T-helper 9 cell (primary cell): ENCODE results near the gene RALY.

Experiments
- DNase-seq: peaks from one replicate; pipeline ENCODE4 v3.0.0-alpha.2; 2020

The RALY gene

DNA sequence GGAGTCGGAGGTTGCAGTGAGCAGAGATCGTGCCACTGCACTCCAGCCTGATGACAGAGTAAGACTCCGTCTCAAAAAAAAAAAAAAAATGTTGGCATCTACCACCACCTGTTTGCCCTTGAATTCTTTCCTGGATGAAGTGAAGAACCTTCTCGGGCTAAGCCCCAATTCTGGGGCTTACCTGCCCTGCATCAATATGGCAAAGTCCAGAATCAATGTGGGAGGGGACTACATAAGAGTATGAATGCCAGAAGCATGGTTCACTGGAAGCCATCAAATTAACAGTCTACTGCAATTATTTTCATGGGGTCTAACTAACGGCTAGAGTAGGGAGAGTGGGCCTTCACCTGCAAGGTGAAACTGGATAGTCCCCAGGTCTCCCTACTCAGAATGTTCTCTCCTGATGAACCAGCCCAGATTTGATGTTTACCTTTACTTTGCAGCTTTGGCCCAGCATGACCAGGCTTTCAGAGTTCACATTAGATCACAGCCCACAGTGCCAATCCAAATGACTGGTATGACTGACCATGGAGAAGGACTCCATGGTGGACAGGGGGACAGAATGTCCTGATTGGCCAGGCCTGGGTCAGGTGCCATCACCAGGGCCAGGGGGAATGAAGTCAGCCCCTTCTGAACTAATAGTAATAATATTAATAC is 7.0 kb upstream of the RALY start:
- DNase-seq, result no peak

GRCh38 chr20:33990075-33990474 is 3.6 kb upstream of the RALY start:
- DNase-seq, result no peak

GRCh38 chr20:33991502-33991901 is 2.2 kb upstream of the RALY start:
- no peak for DNase-seq

DNA sequence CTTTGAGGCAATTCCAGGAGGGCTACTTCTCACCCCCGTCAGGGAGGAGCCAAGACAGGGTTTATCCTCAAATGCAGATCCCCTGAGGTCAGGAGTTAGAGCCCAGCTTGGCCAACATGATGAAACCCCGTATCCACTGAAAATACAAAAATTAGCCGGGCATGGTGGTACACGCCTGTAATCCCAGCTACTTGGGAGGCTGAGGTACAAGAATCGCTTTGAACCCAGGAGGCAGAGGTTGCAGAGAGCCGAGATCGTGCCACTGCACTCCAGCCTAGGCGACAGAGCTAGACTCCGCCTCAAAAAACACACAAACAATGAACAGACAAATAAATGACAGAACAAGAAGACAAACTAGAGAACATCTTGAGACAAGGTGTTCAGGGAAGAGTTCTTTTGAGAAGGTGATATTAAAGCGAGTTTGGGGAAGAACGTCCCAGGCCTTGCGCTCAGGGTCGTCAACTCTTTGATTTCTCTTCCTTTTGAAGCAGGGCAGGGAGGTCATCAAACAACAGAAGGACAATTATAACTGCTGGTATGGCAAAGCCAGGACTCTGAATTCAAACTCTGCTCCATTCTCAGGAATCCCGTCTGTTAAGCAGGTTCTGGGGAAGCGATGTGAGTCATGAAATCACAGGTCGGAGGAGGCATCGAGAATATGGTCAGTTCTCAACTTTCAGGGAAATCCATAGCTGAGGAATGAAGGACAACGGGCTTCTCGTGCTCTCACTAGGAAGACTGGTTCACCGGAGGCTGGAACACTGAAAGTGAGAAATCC is 1.4 kb upstream of the RALY start:
- DNase-seq, result no peak

DNA sequence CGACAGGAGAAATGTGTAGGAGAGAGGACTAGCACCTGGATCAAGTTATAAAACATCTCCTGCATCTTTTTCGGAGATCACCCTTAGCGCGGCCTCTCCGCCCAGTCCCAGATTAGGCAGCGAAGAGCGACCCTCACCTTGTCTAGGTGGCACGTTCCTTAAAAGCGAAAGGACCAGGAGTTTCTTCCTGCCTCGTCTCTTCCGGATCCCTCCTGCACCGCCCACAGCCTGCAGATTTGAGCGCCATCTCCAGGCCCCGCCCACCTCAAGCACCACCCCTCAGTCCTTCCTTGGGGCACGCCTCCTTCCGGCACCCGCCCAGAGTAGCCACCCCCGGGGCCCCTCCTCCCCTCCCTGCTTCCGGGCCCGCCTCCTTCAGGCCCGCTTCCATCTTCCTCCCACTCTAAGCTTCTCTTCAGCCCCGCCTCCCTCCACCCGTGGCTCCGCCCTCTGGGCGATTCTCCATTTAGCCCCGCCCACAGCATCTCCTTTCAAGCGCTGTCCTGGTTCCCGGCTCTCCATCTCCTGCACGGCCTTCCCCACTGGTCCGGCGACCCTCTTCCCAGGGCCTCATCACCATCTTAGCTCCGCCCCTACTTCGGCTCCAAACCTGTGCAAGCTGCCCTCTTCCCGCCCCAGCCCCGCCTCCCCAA is 662 bp upstream of the RALY start:
- DNase-seq, result peak; percentile 99

GRCh38 chr20:33994222-33994913 is 657 bp downstream of the RALY start:
- DNase-seq, result peak; percentile 69

GRCh38 chr20:33995053-33995831 is 1.5 kb downstream of the RALY start:
- DNase-seq, result no peak

DNA sequence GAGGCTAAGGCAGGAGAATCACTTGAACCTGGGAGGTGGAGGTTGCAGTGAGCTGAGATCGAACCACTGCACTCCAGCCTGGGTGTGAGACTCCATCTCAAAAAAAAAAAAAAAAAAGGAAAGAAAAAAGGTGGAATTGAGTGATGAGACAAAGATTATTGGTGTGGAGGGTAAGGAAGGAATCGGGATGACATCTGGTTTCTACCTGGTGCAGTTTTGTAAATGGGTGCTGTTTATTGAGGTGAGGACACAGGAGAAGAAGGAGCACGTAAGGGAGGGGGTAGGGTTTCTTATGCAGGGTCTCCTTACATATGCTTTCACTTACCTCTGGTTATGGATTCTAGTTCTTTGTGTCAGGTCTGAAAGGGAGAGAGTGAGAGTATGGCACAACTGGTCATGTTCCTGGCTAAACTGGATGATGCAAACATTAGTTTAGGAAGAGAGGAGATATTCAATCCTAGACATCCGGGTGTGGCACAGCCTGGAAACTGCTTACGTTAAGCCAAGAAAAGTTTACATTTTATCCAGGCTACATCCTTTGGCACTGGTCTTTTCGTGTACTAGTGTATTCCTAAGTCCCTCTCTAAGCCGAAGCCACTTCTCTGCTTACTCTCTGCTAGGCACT is 5.4 kb downstream of the RALY start:
- no peak for DNase-seq

DNA sequence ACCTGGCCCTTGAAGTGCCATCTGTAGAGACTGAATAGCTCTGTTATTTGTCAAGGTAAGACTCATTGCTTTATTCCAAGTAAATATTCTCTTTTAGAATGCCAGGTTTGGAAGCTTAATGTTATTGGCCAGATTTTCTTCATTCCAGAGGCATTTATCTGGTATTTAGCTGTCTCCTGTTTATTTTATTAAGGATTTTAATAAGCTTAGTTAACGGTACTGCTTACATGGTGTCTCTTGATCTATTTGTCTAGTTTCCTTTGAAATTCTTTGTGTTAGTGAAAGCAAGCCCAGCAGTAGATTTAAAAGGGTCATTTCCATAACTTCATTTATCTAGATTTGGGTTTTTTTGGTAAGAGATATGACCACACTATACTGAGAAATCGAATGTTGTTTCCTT is 7.7 kb downstream of the RALY start:
- DNase-seq, result no peak

- no peak for DNase-seq
Observed at GRCh38 chr20:34004227-34004626, 10.5 kb downstream of the RALY start.

DNA sequence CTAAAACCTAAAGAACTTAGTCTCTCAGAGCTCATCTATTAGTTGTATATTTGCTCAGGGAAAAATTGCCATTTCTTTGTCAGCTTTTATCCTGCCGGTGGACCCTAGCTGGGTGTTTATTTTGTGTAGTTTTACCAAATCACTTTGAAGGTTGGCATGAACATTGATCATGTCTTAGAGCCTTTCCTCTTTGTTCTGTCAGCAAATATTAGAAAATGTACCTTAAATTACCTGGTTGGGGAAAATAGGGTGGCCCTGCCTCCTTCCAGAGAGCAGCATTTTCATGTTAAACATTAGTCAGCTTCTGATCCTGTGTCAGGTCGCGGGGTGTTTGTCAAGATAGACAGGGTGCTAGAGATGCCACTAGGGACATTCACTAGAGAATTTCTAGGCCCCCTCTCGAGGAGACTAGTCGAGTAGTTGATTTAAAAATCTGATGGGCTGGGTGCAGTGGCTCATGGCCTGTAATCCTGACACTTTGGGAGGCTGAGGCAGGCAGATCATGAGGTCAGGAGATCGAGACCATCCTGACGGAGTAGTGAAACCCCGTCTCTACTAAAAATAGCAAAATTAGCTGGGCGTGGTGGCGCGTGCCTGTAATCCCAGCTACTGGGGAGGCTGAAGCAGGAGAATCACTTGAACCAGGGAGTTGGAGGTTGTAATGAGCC is 11.2 kb downstream of the RALY start:
- no peak for DNase-seq

DNA sequence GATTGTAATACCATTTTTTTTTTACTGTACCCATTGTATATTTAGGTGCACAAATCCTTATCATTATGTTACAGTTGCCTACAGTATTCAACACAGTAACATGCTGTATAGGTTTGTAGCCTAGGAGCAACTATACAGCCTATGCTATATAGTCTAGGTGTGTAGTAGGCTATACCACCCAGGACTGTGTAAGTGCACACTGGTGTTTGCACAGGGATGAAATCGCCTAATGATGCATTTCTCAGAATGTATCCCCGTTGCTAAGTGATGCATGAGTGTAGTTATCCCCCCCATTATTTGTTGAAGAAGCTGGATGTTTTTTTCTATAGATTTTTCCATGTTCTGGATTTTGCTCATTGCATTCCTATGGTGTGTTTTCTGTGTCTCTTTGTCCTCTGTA is 12.9 kb downstream of the RALY start:
- no peak for DNase-seq

- no peak for DNase-seq
Observed at GRCh38 chr20:34008477-34008876, 14.8 kb downstream of the RALY start.

DNA sequence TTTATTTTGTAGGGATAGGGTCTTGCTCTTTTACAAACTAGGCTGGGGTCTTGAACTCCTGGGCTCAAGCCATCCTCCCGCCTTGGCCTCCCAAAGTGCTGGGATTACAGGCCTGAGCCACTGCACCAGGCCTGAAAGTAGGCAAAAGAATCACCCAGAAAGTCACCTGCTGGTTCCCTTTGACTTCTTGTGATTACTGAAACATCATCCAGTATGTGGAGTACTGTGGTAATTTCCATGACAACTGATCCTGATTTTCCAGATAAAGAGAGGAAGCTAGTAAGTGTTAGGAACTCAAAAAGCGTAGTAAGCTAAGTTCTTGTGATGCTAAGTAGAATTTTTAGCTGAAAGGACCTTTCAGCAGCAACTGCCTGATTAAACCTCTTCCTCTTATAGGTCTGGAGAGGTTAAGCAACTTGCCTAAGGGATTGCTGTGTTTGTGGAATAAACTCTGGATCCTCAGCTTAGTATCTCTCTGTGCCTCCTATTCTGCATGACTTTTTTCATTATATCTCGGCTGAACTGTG is 16.8 kb downstream of the RALY start:
- no peak for DNase-seq

- no peak for DNase-seq
Observed at GRCh38 chr20:34011275-34011674, 17.6 kb downstream of the RALY start.

DNA sequence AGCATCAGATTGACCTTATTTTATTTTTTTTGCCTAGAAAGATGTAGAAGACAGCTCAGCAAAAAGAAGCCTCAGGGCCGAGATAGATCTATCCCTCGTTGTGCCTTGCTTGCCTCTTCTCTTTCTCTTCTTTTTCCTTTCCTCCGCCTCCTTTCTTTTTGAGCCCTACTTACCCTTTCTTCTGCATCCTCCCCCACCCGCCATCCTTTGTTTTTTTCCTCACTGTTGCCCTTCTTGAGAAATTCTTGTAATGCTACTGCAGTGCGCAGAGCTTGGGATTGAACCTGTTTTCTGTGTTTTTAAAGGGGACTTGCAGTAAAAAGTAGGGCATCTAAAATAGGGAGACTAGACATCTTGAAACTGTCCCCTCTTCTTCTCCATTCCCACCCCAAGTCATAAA is 18.6 kb downstream of the RALY start:
- DNase-seq, result no peak

GRCh38 chr20:34012735-34013134 is 19.0 kb downstream of the RALY start:
- no peak for DNase-seq

DNA sequence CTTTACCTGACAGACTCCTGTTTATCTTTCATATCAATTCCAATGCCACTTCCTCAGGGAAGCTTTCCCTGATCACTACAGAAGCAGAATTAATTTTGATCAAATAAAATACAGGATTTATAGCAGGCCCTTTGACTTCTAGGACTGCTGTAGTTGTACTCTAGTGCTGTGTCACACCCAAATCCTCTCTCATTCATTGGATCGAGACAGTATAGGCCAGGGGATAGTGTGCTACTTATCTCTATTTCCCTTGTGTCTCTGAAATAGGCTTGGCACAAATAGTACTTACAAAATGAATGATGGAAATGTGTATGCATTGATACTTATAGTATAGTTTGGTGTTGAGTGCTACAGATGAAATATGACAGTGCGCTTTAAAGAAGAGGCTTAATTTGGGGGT is 19.8 kb downstream of the RALY start:
- DNase-seq, result no peak

- DNase-seq, result no peak
Observed at GRCh38 chr20:34014878-34015277, 21.2 kb downstream of the RALY start.

- DNase-seq, result no peak
Observed at GRCh38 chr20:34015401-34016335, 22.0 kb downstream of the RALY start.
